Mesendoderm (in vitro differentiated cells): Measurements from ENCODE around the gene SFTPA1.
"Not testable (repeated sequence)": the region's sequence is repeated elsewhere in the genome, so short reads cannot be mapped to it uniquely, and the experiment has no call there.

Source experiments
- DNase-seq: peaks from one replicate; pipeline ENCODE4 v3.0.0; 2013
- H2AK5ac ChIP-seq: 2 replicates; pipeline ENCODE4 v1.6.1; 2013; ENCODE audit warnings: low read length, inconsistent platforms
- H2BK120ac ChIP-seq: 2 replicates; pipeline ENCODE4 v1.6.1; 2013; ENCODE audit warnings: low read depth, mild to moderate bottlenecking, low read length, moderate library complexity, mixed read lengths
- H2BK15ac ChIP-seq: replicated peaks from 2 replicates; pipeline ENCODE4 v1.6.1; 2013; ENCODE audit warnings: low read depth, mild to moderate bottlenecking, moderate library complexity
- H2BK5ac ChIP-seq: 2 replicates; pipeline ENCODE4 v1.6.1; 2013; ENCODE audit warnings: low read length, inconsistent platforms
- H3K18ac ChIP-seq: 2 replicates; pipeline ENCODE4 v1.6.1; 2013; ENCODE audit warnings: mild to moderate bottlenecking, low read length, mixed read lengths
- H3K23ac ChIP-seq: one replicate; pipeline ENCODE4 v1.6.1; 2013; ENCODE audit warnings: low read length
- H3K27ac ChIP-seq: 2 replicates; pipeline ENCODE4 v1.5.1; 2013; ENCODE audit warnings: low read depth, mild to moderate bottlenecking, inconsistent platforms, low read length, moderate library complexity
- H3K27me3 ChIP-seq: 2 replicates; pipeline ENCODE4 v1.6.1; 2013; ENCODE audit warnings: low read length, control low read depth, mild to moderate bottlenecking, inconsistent platforms; ENCODE audit not compliant: insufficient read depth, poor library complexity
- H3K36me3 ChIP-seq: 2 replicates; pipeline ENCODE4 v1.6.1; 2013; ENCODE audit warnings: low read length, inconsistent platforms; ENCODE audit not compliant: control insufficient read depth, insufficient read depth
- H3K4ac ChIP-seq: one replicate; pipeline ENCODE4 v1.6.1; 2013; ENCODE audit warnings: low read depth, mild to moderate bottlenecking, low read length, moderate library complexity
- H3K4me1 ChIP-seq: 2 replicates; pipeline ENCODE4 v1.6.1; 2013; ENCODE audit warnings: low read depth, low read length, inconsistent platforms; ENCODE audit not compliant: control insufficient read depth
- H3K4me2 ChIP-seq: 2 replicates; pipeline ENCODE4 v1.6.1; 2013; ENCODE audit warnings: low read length
- H3K4me3 ChIP-seq: 2 replicates; pipeline ENCODE4 v1.5.1; 2013; ENCODE audit warnings: mild to moderate bottlenecking, low read length
- H3K56ac ChIP-seq: one replicate; pipeline ENCODE4 v1.6.1; 2013; ENCODE audit warnings: low read length
- H3K79me1 ChIP-seq: 2 replicates; pipeline ENCODE4 v1.6.1; 2013; ENCODE audit warnings: low read length, inconsistent platforms
- H3K79me2 ChIP-seq: 2 replicates; pipeline ENCODE4 v1.6.1; 2013; ENCODE audit warnings: mild to moderate bottlenecking, low read length; ENCODE audit not compliant: control insufficient read depth, insufficient read depth
- H3K9ac ChIP-seq: 2 replicates; pipeline ENCODE4 v1.6.1; 2013; ENCODE audit warnings: low read length, inconsistent platforms
- H4K5ac ChIP-seq: one replicate; pipeline ENCODE4 v1.6.1; 2013; ENCODE audit warnings: low read length
- H4K8ac ChIP-seq: one replicate; pipeline ENCODE4 v1.6.1; 2013; ENCODE audit warnings: low read depth, mild to moderate bottlenecking, control low read depth, low read length, moderate library complexity
- WGBS: extraction: QIAGEN DNeasy Blood & Tissue Kit; methylation state at CpG from one replicate; pipeline ENCODE4 v1.1.7; 2013; ENCODE audit warnings: low lambda C conversion rate, missing lambda C conversion rate; ENCODE audit not compliant: insufficient coverage; ENCODE audit errors: extremely low coverage; 5-methylcytosine and 5-hydroxymethylcytosine counted together

Gene SFTPA1

DNA sequence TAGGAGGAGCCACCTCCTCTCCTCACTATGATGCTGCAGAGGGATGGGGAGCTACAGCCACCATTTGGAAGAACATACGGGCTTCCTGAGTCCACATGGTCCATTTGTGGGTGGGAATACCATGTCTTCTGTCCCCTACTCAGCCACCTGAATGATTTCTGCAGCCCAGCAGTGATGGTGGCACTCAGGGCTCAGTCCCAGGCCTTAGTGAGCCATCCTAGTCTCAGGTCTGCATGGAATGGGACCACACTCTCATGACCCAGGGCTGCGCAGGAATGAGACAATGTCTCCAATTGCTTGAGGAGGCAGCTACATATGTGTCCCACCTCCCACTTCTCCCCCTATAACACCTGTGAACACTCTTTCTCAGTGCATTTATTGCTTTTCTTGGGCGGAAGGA, 4.8 kb downstream of the SFTPA1 start:
- Histone ChIP-seq H3K9ac (no peak overlapping the region), H3K4ac (no peak overlapping the region), H2BK5ac (no peak overlapping the region), H2BK15ac (no peak overlapping the region), H3K36me3 (no peaks in the 10 kb centered on the region), H3K4me2 (no peak overlapping the region), H4K8ac (no peak overlapping the region), H3K79me2 (no peaks in the 10 kb centered on the region), H3K27ac (no peak overlapping the region), H4K5ac (no peak overlapping the region), H3K4me3 (no peak overlapping the region), H2AK5ac (no peak overlapping the region), H3K4me1 (no peaks in the 10 kb centered on the region), H3K56ac (no peak overlapping the region), H3K23ac (no peak overlapping the region), H3K27me3 (no peaks in the 10 kb centered on the region), H3K18ac (no peak overlapping the region), H2BK120ac (no peak overlapping the region), H3K79me1 (no peaks in the 10 kb centered on the region)
- DNase-seq, result no peak
- WGBS, result no CpG with 5 or more reads among the region's 3 CpGs

- Histone ChIP-seq H3K27me3 (no peaks in the 10 kb centered on the region), H3K4me1 (no peaks in the 10 kb centered on the region), H3K36me3 (no peaks in the 10 kb centered on the region), H2BK120ac (no peak overlapping the region), H3K4me3 (no peak overlapping the region), H3K18ac (no peak overlapping the region), H3K79me1 (no peaks in the 10 kb centered on the region), H2BK15ac (no peak overlapping the region), H3K79me2 (no peaks in the 10 kb centered on the region), H2AK5ac (no peak overlapping the region), H4K5ac (no peak overlapping the region), H2BK5ac (no peak overlapping the region), H3K4ac (no peak overlapping the region), H3K27ac (no peak overlapping the region), H4K8ac (no peak overlapping the region), H3K23ac (no peak overlapping the region), H3K4me2 (no peak overlapping the region), H3K56ac (no peak overlapping the region), H3K9ac (no peak overlapping the region)
- WGBS, result no CpG with 5 or more reads among the region's 1 CpG
- DNase-seq, result no peak
These were observed 5.4 kb downstream of the SFTPA1 start for GRCh38 chr10:79616164-79616563.

DNA sequence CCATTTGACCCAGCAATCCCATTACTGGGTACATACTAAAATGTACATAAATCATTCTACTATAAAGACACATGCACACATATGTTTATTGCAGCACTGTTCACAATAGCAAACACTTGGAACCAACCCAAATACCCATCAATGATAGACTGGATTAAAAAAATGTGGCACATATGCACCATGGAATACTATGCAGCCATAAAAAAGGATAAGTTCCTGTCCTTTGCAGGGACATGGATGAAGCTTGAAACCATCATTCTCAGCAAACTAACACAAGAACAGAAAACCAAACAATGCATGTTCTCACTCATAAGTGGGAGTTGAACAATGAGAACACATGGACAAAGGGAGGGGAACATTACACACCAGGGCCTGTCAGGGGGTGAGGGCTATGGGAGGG, 12.9 kb downstream of the SFTPA1 start:
- not testable (repeated sequence) for H2BK120ac ChIP-seq, H4K8ac ChIP-seq, H2BK15ac ChIP-seq, H3K79me2 ChIP-seq, H2AK5ac ChIP-seq, H3K36me3 ChIP-seq, H3K9ac ChIP-seq, H3K4me3 ChIP-seq, H3K23ac ChIP-seq, H3K4me1 ChIP-seq, H3K4ac ChIP-seq, H2BK5ac ChIP-seq, H4K5ac ChIP-seq, H3K27me3 ChIP-seq, H3K18ac ChIP-seq, H3K4me2 ChIP-seq, H3K56ac ChIP-seq, H3K79me1 ChIP-seq, H3K27ac ChIP-seq, DNase-seq

GRCh38 chr10:79627075-79627474, 16.3 kb downstream of the SFTPA1 start:
- no CpG with 5 or more reads among the region's 2 CpGs for WGBS
- Histone ChIP-seq H2BK15ac (no peak overlapping the region), H3K79me2 (no peaks in the 10 kb centered on the region), H2BK5ac (no peak overlapping the region), H3K36me3 (no peaks in the 10 kb centered on the region), H2BK120ac (no peak overlapping the region), H3K27ac (no peak overlapping the region), H3K4me3 (no peak overlapping the region), H3K4ac (peak overlapping the region; percentile 3), H3K4me1 (no peaks in the 10 kb centered on the region), H3K4me2 (no peak overlapping the region), H3K79me1 (no peaks in the 10 kb centered on the region), H3K56ac (no peak overlapping the region), H4K8ac (no peak overlapping the region), H3K23ac (no peak overlapping the region), H4K5ac (no peak overlapping the region), H2AK5ac (no peak overlapping the region), H3K9ac (no peak overlapping the region), H3K18ac (no peak overlapping the region), H3K27me3 (no peaks in the 10 kb centered on the region)
- DNase-seq, result no peak

DNA sequence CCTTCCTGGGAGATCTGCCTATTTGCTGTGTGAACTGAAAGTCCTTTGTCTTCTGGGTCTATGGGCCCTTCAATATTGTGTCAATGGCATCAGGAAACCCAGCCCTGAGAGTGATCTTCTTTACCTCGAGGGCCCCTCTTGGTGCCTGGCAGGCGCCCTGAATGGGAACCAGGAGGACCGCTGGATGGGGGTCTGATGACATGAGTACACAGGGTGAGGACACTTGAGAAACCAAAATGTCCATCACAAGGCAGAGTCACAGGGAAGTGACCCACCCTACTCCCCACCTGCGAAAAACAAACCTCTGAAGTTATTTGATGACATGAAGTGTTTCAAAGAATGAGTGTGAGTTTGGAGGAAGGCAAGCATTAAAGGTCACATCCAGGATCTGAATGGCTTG, 17.3 kb downstream of the SFTPA1 start:
- H2AK5ac ChIP-seq, result no peak overlapping the region
- no peak overlapping the region for H2BK15ac ChIP-seq
- no peak overlapping the region for H3K18ac ChIP-seq
- no peak for DNase-seq
- H3K4me2 ChIP-seq, result no peak overlapping the region
- no peaks in the 10 kb centered on the region for H3K79me2 ChIP-seq
- no peak overlapping the region for H4K8ac ChIP-seq
- no peak overlapping the region for H3K4me3 ChIP-seq
- no peak overlapping the region for H3K23ac ChIP-seq
- no peak overlapping the region for H2BK5ac ChIP-seq
- H3K27me3 ChIP-seq, result no peaks in the 10 kb centered on the region
- no peak overlapping the region for H3K9ac ChIP-seq
- no peaks in the 10 kb centered on the region for H3K4me1 ChIP-seq
- H3K56ac ChIP-seq, result no peak overlapping the region
- no peak overlapping the region for H4K5ac ChIP-seq
- no peak overlapping the region for H2BK120ac ChIP-seq
- H3K27ac ChIP-seq, result no peak overlapping the region
- H3K4ac ChIP-seq, result no peak overlapping the region
- no peaks in the 10 kb centered on the region for H3K79me1 ChIP-seq
- no CpG with 5 or more reads among the region's 4 CpGs for WGBS
- H3K36me3 ChIP-seq, result no peaks in the 10 kb centered on the region

- no peak overlapping the region for H3K27ac ChIP-seq
- H3K4ac ChIP-seq, result no peak overlapping the region
- no peak overlapping the region for H3K23ac ChIP-seq
- no peak overlapping the region for H3K18ac ChIP-seq
- H2BK5ac ChIP-seq, result no peak overlapping the region
- H2BK120ac ChIP-seq, result no peak overlapping the region
- H2AK5ac ChIP-seq, result no peak overlapping the region
- no peaks in the 10 kb centered on the region for H3K4me1 ChIP-seq
- no peaks in the 10 kb centered on the region for H3K36me3 ChIP-seq
- H3K4me2 ChIP-seq, result no peak overlapping the region
- no peak overlapping the region for H4K8ac ChIP-seq
- H3K79me2 ChIP-seq, result no peaks in the 10 kb centered on the region
- H4K5ac ChIP-seq, result no peak overlapping the region
- H2BK15ac ChIP-seq, result no peak overlapping the region
- H3K9ac ChIP-seq, result no peak overlapping the region
- H3K56ac ChIP-seq, result no peak overlapping the region
- no peaks in the 10 kb centered on the region for H3K79me1 ChIP-seq
- no CpG with 5 or more reads among the region's 9 CpGs for WGBS
- no peak overlapping the region for H3K4me3 ChIP-seq
- DNase-seq, result peak; percentile 8
- no peaks in the 10 kb centered on the region for H3K27me3 ChIP-seq
These were observed 18.5 kb downstream of the SFTPA1 start for GRCh38 chr10:79628988-79629954.
